SK-N-SH treated with all-trans-retinoic acid at 6 μM for 48 hours (cell line): ENCODE measurements around the gene CACNA1S.

Source experiments
- ATAC-seq: fragments of 200-7000 bp; cut with Tn5 transposase; 3 replicates; pipeline ENCODE4 v1.9.1; 2020; ENCODE audit warnings: mild to moderate bottlenecking, moderate library complexity
- ARNTL ChIP-seq: fragments of 450-650 bp; formaldehyde crosslinking; IDR thresholded peaks from 2 replicates; pipeline ENCODE4 v1.5.0; 2020; ENCODE audit warnings: low read depth, mild to moderate bottlenecking, moderate library complexity, borderline replicate concordance
- BACH2 ChIP-seq: fragments of 250-450 bp; sonication (Bioruptor Pico); IDR thresholded peaks from 2 replicates; pipeline ENCODE4 v1.9.0; 2021; ENCODE audit warnings: mild to moderate bottlenecking, borderline replicate concordance
- CSDC2 ChIP-seq: fragments of 250-450 bp; sonication (Bioruptor Pico); IDR thresholded peaks from 2 replicates; pipeline ENCODE4 v1.5.0; 2020; ENCODE audit warnings: mild to moderate bottlenecking, moderate library complexity
- ESRRG ChIP-seq: fragments of 250-450 bp; sonication (Bioruptor Pico); IDR thresholded peaks from 2 replicates; pipeline ENCODE4 v1.6.1; 2021; ENCODE audit warnings: mild to moderate bottlenecking
- GLIS3 ChIP-seq: fragments of 250-450 bp; sonication (Bioruptor Pico); IDR thresholded peaks from 2 replicates; pipeline ENCODE4 v1.5.0; 2020; ENCODE audit warnings: mild to moderate bottlenecking, moderate library complexity
- ISL1 ChIP-seq: fragments of 250-450 bp; sonication (Bioruptor Pico); IDR thresholded peaks from 2 replicates; pipeline ENCODE4 v2.1.2; 2022; ENCODE audit warnings: mild to moderate bottlenecking, moderate library complexity
- OSR1 ChIP-seq: fragments of 250-450 bp; sonication (Bioruptor Pico); IDR thresholded peaks from 2 replicates; pipeline ENCODE4 v1.8.0; 2022; ENCODE audit warnings: moderate library complexity, mild to moderate bottlenecking, inconsistent platforms
- SNAI2 ChIP-seq: fragments of 250-450 bp; sonication (Bioruptor Pico); IDR thresholded peaks from 2 replicates; pipeline ENCODE4 v1.5.0; 2020; ENCODE audit warnings: mild to moderate bottlenecking, moderate library complexity
- ZC3H10 ChIP-seq: fragments of 250-450 bp; sonication (Bioruptor Pico); IDR thresholded peaks from 2 replicates; pipeline ENCODE4 v1.5.1; 2021; ENCODE audit warnings: mild to moderate bottlenecking, moderate library complexity
- ZFP3 ChIP-seq: fragments of 250-450 bp; sonication (Bioruptor Pico); IDR thresholded peaks from 2 replicates; pipeline ENCODE4 v1.5.0; 2020; ENCODE audit warnings: mild to moderate bottlenecking, moderate library complexity
- ZNF565 ChIP-seq: fragments of 450-650 bp; formaldehyde crosslinking; conservative IDR thresholded peaks from 2 replicates; pipeline ENCODE4 v1.5.0; 2020; ENCODE audit warnings: low read depth, mild to moderate bottlenecking, moderate library complexity
- ZNF8 ChIP-seq: fragments of 450-650 bp; formaldehyde crosslinking; IDR thresholded peaks from 2 replicates; pipeline ENCODE4 v1.5.0; 2020; ENCODE audit warnings: mild to moderate bottlenecking, moderate library complexity
- TF ChIP-seq, protein P1 (sequence below): fragments of 250-450 bp; sonication (Bioruptor Pico); IDR thresholded peaks from 2 replicates; pipeline ENCODE4 v1.8.0; 2021; ENCODE audit warnings: low read depth, mild to moderate bottlenecking, moderate library complexity, borderline replicate concordance
- TF ChIP-seq, protein P2 (sequence below): fragments of 250-450 bp; sonication (Bioruptor Pico); IDR thresholded peaks from 2 replicates; pipeline ENCODE4 v1.8.0; 2020; ENCODE audit warnings: mild to moderate bottlenecking, moderate library complexity, borderline replicate concordance
- TF ChIP-seq, protein P3 (sequence below): fragments of 250-450 bp; sonication (Bioruptor Pico); IDR thresholded peaks from 2 replicates; pipeline ENCODE4 v1.5.1; 2021; ENCODE audit warnings: mild to moderate bottlenecking, moderate library complexity

CACNA1S gene

DNA sequence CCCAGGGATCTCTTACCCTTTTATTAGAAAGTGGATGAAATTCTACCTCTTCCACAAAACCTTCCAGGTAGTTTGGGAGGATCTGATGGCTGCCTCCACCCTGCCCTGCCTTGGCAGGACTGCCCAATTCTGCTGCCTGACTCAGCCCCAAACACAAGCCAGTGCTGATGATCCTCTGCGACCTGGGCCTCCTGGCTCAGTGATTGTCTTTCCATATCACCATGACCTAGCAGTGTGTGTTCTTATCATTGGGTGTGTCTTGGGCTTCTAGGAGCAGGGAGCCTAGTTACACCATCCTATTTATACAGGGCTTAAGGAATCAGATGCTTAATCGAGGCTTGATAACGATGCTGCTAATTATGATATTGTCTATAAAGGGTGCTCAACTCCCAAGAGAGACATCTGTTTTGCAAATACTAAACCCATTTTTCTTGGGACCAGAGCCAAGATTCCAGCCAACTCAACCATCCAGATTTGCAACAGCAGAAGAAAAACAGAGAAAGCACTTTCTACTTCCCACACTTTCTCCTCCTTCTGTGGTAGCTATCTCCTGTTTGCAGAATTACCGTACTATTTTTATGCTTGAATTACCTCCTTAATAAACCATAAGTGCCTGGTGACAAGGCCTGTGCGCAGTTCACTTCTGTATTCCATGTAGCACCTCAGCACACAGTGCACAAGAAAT lies 52.2 kb downstream of the CACNA1S start (continued):
- TF ChIP-seq, protein P1, sequence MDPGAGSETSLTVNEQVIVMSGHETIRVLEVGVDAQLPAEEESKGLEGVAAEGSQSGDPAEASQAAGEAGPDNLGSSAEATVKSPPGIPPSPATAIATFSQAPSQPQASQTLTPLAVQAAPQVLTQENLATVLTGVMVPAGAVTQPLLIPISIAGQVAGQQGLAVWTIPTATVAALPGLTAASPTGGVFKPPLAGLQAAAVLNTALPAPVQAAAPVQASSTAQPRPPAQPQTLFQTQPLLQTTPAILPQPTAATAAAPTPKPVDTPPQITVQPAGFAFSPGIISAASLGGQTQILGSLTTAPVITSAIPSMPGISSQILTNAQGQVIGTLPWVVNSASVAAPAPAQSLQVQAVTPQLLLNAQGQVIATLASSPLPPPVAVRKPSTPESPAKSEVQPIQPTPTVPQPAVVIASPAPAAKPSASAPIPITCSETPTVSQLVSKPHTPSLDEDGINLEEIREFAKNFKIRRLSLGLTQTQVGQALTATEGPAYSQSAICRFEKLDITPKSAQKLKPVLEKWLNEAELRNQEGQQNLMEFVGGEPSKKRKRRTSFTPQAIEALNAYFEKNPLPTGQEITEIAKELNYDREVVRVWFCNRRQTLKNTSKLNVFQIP (CRISPR knock-in tag) = no peak
- no peak for TF ChIP-seq ISL1 (CRISPR knock-in tag)

DNA sequence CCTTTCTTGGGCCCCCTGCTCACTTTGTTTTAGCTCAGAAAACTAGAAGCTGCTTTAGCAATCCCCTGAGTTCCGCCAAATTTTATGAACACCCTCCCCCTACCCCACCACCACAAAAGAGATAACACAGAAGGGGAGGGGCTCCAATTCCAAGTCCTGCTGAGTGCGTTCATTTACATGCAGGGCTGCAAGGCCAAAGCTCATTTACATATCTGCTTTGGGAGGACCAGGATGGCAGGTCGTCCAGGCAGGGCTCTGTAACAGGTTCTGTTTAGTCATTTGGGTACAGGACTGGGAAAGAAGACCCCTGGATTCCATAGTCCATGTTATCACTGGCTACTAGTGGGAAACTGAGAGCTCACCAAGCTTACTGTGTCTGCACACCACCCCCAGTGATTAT lies 52.8 kb downstream of the CACNA1S start:
- no peak for ATAC-seq
- TF ChIP-seq, protein P2, sequence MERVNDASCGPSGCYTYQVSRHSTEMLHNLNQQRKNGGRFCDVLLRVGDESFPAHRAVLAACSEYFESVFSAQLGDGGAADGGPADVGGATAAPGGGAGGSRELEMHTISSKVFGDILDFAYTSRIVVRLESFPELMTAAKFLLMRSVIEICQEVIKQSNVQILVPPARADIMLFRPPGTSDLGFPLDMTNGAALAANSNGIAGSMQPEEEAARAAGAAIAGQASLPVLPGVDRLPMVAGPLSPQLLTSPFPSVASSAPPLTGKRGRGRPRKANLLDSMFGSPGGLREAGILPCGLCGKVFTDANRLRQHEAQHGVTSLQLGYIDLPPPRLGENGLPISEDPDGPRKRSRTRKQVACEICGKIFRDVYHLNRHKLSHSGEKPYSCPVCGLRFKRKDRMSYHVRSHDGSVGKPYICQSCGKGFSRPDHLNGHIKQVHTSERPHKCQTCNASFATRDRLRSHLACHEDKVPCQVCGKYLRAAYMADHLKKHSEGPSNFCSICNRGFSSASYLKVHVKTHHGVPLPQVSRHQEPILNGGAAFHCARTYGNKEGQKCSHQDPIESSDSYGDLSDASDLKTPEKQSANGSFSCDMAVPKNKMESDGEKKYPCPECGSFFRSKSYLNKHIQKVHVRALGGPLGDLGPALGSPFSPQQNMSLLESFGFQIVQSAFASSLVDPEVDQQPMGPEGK (CRISPR knock-in tag) = no peak
- TF ChIP-seq ARNTL (CRISPR knock-in tag) (no peak), ZFP3 (no peak), GLIS3 (no peak), ZNF8 (CRISPR knock-in tag) (no peak), CSDC2 (CRISPR knock-in tag) (no peak), SNAI2 (CRISPR knock-in tag) (no peak)
- TF ChIP-seq, protein P1 (CRISPR knock-in tag) = no peak

DNA sequence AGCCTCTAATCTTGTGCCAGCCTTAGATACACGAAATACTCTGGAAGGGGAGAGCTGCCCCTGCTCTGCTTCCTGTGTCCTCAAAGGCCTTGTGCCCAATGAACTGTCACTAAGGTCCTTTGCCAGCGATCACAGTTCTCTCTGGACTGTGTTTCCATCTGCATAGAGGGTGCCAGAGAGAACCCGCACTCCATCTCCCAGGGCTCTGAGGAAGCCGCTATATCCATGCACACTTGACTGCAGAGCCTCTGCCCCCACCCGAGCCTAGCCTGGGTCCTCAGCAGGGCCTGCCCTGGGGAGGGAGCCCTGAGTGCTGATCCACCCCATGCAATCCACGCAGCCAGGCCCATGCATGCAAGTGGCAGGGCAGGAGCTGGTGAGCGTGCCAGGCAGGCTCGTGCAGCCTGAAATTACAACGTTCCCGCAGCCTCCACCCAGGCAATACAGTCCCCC lies 58.1 kb downstream of the CACNA1S start:
- TF ChIP-seq GLIS3 (no peak), BACH2 (CRISPR knock-in tag) (no peak), ZNF8 (CRISPR knock-in tag) (no peak), ZNF565 (CRISPR knock-in tag) (no peak), ESRRG (CRISPR knock-in tag) (no peak), ARNTL (CRISPR knock-in tag) (no peak), OSR1 (no peak), ZC3H10 (CRISPR knock-in tag) (no peak), ZFP3 (no peak)
- TF ChIP-seq, protein P1 (CRISPR knock-in tag) = no peak
- TF ChIP-seq, protein P3, sequence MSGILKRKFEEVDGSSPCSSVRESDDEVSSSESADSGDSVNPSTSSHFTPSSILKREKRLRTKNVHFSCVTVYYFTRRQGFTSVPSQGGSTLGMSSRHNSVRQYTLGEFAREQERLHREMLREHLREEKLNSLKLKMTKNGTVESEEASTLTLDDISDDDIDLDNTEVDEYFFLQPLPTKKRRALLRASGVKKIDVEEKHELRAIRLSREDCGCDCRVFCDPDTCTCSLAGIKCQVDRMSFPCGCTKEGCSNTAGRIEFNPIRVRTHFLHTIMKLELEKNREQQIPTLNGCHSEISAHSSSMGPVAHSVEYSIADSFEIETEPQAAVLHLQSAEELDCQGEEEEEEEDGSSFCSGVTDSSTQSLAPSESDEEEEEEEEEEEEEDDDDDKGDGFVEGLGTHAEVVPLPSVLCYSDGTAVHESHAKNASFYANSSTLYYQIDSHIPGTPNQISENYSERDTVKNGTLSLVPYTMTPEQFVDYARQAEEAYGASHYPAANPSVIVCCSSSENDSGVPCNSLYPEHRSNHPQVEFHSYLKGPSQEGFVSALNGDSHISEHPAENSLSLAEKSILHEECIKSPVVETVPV (CRISPR knock-in tag) = no peak
- TF ChIP-seq, protein P2 (CRISPR knock-in tag) = no peak
- no peak for ATAC-seq
